ENCODE results near the gene KRTAP10-1. TPM values are rescaled to one million over a fixed set of nuclear protein-coding genes. Genes with fewer than 3 reads are reported as not detected.
"Not testable (repeated sequence)": the region's sequence is repeated elsewhere in the genome, so short reads cannot be mapped to it uniquely, and the experiment has no call there.

KRTAP10-1 gene
- total and polyA plus RNA-seq, 7 donors: not detected

DNA sequence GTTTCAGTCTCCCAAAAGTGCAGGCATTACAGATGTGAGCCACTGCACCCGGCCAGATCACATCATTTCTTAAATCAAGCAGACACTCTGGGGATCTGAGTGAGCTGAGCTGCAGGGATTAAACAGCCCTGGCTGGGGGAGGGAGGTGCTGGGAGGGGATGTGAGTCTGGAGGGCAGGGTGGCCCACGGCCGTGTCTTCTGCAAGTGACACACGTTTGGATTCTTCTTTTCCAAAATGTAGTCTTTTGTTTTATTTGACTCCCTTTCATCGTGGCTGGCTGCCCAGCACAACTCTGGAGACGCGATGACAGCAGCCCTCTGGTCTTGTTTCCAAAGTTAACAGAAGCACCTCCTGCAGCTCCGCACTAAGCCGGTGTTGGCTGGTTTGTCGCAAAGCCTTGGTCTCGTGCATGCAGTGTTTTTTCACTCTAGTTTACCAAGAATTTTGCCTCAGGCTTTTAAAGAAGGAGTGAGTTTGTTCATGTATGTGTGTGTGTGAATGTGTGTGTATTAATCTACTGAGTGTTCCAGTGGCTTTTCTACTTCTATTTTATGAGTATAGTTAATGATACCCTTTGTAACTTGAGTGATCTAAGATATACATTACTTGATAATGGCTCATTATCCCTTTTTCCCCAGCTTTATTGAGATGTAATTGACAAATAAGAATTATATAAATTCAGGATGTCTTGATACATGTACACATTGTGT lies 43.2 kb upstream of the KRTAP10-1 start:
- no peak for DNase-seq
- peaks cover 0 to 7% (median 3%) of the 10 kb centered on the region in 4 donors for H3K9me3 ChIP-seq
- peaks cover 0 to 30% (median 13%) of the 10 kb centered on the region in 3 donors for H3K27me3 ChIP-seq
- H3K4me1 ChIP-seq: no peaks in the 10 kb centered on the region
- TF ChIP-seq, protein P1, sequence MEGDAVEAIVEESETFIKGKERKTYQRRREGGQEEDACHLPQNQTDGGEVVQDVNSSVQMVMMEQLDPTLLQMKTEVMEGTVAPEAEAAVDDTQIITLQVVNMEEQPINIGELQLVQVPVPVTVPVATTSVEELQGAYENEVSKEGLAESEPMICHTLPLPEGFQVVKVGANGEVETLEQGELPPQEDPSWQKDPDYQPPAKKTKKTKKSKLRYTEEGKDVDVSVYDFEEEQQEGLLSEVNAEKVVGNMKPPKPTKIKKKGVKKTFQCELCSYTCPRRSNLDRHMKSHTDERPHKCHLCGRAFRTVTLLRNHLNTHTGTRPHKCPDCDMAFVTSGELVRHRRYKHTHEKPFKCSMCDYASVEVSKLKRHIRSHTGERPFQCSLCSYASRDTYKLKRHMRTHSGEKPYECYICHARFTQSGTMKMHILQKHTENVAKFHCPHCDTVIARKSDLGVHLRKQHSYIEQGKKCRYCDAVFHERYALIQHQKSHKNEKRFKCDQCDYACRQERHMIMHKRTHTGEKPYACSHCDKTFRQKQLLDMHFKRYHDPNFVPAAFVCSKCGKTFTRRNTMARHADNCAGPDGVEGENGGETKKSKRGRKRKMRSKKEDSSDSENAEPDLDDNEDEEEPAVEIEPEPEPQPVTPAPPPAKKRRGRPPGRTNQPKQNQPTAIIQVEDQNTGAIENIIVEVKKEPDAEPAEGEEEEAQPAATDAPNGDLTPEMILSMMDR (IDR thresholded peaks at IDR 0.05): no peak
- no peak for TF ChIP-seq POLR2A (IDR thresholded peaks at IDR 0.05)
- TF ChIP-seq POLR2AphosphoS5 (IDR thresholded peaks at IDR 0.05): no peak
- no peak for TF ChIP-seq EP300 (IDR thresholded peaks at IDR 0.05)
- 43 to 46% methylated on average over 11 of the region's 11 CpGs for WGBS, 2 donors
- no peaks in the 10 kb centered on the region for H3K36me3 ChIP-seq
- no peak overlapping the region for H3K27ac ChIP-seq
- H3K4me3 ChIP-seq: no peak overlapping the region
- intact Hi-C loops (cut with DNase I): no loop called here

DNA sequence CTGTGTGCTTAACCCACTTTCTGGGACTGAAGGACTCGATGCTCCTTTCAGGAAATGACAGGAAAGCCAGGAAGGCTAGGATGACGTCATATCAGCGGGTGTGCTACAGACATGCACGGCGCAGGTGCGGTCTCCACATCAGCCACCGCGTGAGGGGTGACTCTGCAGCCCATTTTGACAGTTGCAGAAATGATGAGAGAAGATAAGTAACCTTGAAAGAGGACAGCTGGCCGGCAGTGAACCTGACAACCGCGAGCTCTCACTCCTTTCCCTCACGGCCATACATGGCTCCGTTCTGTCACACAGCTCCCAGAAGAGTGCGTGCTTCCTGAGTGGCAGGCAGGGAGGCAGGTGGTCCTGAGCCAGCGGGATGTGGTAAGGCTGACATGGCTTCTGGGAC lies 42.1 kb upstream of the KRTAP10-1 start:
- WGBS, 2 donors: 78 to 84% methylated on average over 15 of the region's 15 CpGs
- no peak for DNase-seq
- H3K36me3 ChIP-seq: no peaks in the 10 kb centered on the region
- intact Hi-C loops (cut with DNase I): no loop called here
- H3K4me3 ChIP-seq: no peak overlapping the region
- H3K27ac ChIP-seq: no peak overlapping the region
- H3K27me3 ChIP-seq: peaks cover 0 to 26% (median 13%) of the 10 kb centered on the region in 3 donors
- H3K9me3 ChIP-seq: peaks cover 0 to 10% (median 4%) of the 10 kb centered on the region in 4 donors
- no peak for TF ChIP-seq EP300 (IDR thresholded peaks at IDR 0.05)
- TF ChIP-seq POLR2AphosphoS5 (IDR thresholded peaks at IDR 0.05): no peak
- TF ChIP-seq, protein P1 (IDR thresholded peaks at IDR 0.05): no peak
- no peak for TF ChIP-seq POLR2A (IDR thresholded peaks at IDR 0.05)
- no peaks in the 10 kb centered on the region for H3K4me1 ChIP-seq

GRCh38 chr21:44581158-44581557 lies 41.2 kb upstream of the KRTAP10-1 start:
- Histone ChIP-seq H3K9me3 (peaks cover 0 to 10% (median 4%) of the 10 kb centered on the region in 4 donors), H3K27me3 (peaks cover 0 to 24% (median 10%) of the 10 kb centered on the region in 3 donors), H3K4me3 (no peak overlapping the region), H3K4me1 (no peaks in the 10 kb centered on the region), H3K27ac (no peak overlapping the region), H3K36me3 (no peaks in the 10 kb centered on the region)
- no peak for DNase-seq
- WGBS, 2 donors: 88 to 93% methylated on average over 3 of the region's 3 CpGs
- TF ChIP-seq, protein P1 (IDR thresholded peaks at IDR 0.05): no peak
- TF ChIP-seq POLR2A (IDR thresholded peaks at IDR 0.05) (no peak), POLR2AphosphoS5 (IDR thresholded peaks at IDR 0.05) (no peak), EP300 (IDR thresholded peaks at IDR 0.05) (no peak)
- intact Hi-C loops (cut with DNase I): no loop called here

GRCh38 chr21:44580231-44580821 lies 40.3 kb upstream of the KRTAP10-1 start, which contains the start of gene KRTAP10-5:
TSS of gene KRTAP10-5 (minus strand) at chr21:44580604. CDS start at chr21:44580578, 26 bp downstream.
- DNase-seq; H3K36me3 ChIP-seq; H3K27ac ChIP-seq; intact Hi-C loops (cut with DNase I); H3K9me3 ChIP-seq; H3K4me3 ChIP-seq; H3K4me1 ChIP-seq: not testable (repeated sequence)
- 23 to 46% methylated on average over 19 of the region's 19 CpGs for WGBS, 2 donors
- peaks cover 0 to 15% (median 6%) of the 10 kb centered on the region in 3 donors for H3K27me3 ChIP-seq

DNA sequence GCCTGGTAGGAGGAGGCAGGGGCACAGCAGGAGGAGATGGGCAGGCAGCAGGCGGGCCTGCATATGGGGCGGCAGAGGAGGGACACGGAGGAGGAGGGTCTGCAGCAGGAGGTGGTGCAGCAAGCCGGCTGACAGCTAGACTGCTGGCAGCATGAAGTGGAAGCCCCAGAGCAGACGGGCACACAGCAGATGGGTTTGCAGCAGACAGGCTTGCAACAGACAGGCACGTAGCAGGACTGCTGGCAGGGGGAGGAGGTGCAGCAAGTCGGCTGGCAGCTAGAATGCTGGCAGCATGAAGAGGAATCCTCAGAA lies 39.8 kb upstream of the KRTAP10-1 start:
- H3K27ac ChIP-seq: no peak overlapping the region
- intact Hi-C loops (cut with DNase I): no loop called here
- H3K4me1 ChIP-seq: no peaks in the 10 kb centered on the region
- no peak for DNase-seq
- peaks cover 0 to 10% (median 4%) of the 10 kb centered on the region in 4 donors for H3K9me3 ChIP-seq
- H3K4me3 ChIP-seq: no peak overlapping the region
- peaks cover 0 to 10% (median 6%) of the 10 kb centered on the region in 3 donors for H3K27me3 ChIP-seq
- 66 to 75% methylated on average over 7 of the region's 7 CpGs for WGBS, 2 donors
- TF ChIP-seq, protein P1 (IDR thresholded peaks at IDR 0.05): no peak
- TF ChIP-seq POLR2A (IDR thresholded peaks at IDR 0.05): no peak
- TF ChIP-seq EP300 (IDR thresholded peaks at IDR 0.05): no peak
- no peak for TF ChIP-seq POLR2AphosphoS5 (IDR thresholded peaks at IDR 0.05)
- H3K36me3 ChIP-seq: no peaks in the 10 kb centered on the region
